ENCODE results near the gene CHD9.
"Not testable (repeated sequence)": the region's sequence is repeated elsewhere in the genome, so short reads cannot be mapped to it uniquely, and the experiment has no call there.

CHD9 gene

GRCh38 chr16:53051255-53051654 lies 3.5 kb upstream of the CHD9 start:
- DNase-seq = not testable (repeated sequence)

GRCh38 chr16:53052519-53053501 lies 2.0 kb upstream of the CHD9 start, which contains the start of gene CHD9NB:
TSS of gene CHD9NB (minus strand) at chr16:53052897. CDS start at chr16:53044158, 8,739 bp downstream.
- DNase-seq = peak; percentile 46

GRCh38 chr16:53053967-53054669 lies 673 bp upstream of the CHD9 start:
- no peak for DNase-seq

GRCh38 chr16:53055541-53056391 lies 975 bp downstream of the CHD9 start:
- DNase-seq = peak; percentile 6

- DNase-seq = no peak
These were observed 1.6 kb downstream of the CHD9 start for GRCh38 chr16:53056392-53056881.

- no peak for DNase-seq
These were observed 2.9 kb downstream of the CHD9 start for GRCh38 chr16:53057658-53058057.

- DNase-seq = no peak
These were observed 3.6 kb downstream of the CHD9 start for GRCh38 chr16:53058441-53058840.

- no peak for DNase-seq
These were observed 4.1 kb downstream of the CHD9 start for GRCh38 chr16:53058882-53059281.

GRCh38 chr16:53059672-53060071 lies 4.9 kb downstream of the CHD9 start:
- DNase-seq = no peak

GRCh38 chr16:53061256-53061655 lies 6.5 kb downstream of the CHD9 start:
- DNase-seq = no peak

GRCh38 chr16:53061701-53062159 lies 6.9 kb downstream of the CHD9 start:
- no peak for DNase-seq

- DNase-seq = no peak
These were observed 9.3 kb downstream of the CHD9 start for GRCh38 chr16:53064081-53064578.

- DNase-seq = no peak
These were observed 10.8 kb downstream of the CHD9 start for GRCh38 chr16:53065461-53066061.

- no peak for DNase-seq
These were observed 12.9 kb downstream of the CHD9 start for GRCh38 chr16:53067675-53068074.

- no peak for DNase-seq
These were observed 13.6 kb downstream of the CHD9 start for GRCh38 chr16:53068423-53068833.

- DNase-seq = no peak
These were observed 15.0 kb downstream of the CHD9 start for GRCh38 chr16:53069772-53070171.

- DNase-seq = no peak
These were observed 17.0 kb downstream of the CHD9 start for GRCh38 chr16:53071748-53072301.

GRCh38 chr16:53073022-53073421 lies 18.2 kb downstream of the CHD9 start:
- no peak for DNase-seq

- not testable (repeated sequence) for DNase-seq
These were observed 19.5 kb downstream of the CHD9 start for GRCh38 chr16:53074296-53074695.

- DNase-seq = not testable (repeated sequence)
These were observed 20.7 kb downstream of the CHD9 start for GRCh38 chr16:53075461-53075860.

GRCh38 chr16:53078247-53078646 lies 23.5 kb downstream of the CHD9 start:
- DNase-seq = no peak
